Activated B cell treated with CpG ODN at 0.5 μM for 24 hours (primary cell): ENCODE data around the gene PCNT. TPM values are rescaled to one million over a fixed set of nuclear protein-coding genes. Genes with fewer than 3 reads are reported as not detected.

Source experiments
- ATAC-seq: fragments of 200-7000 bp; cut with Tn5 transposase; one replicate; pipeline ENCODE4 v1.10.0; 2021; ENCODE audit warnings: low read depth, mild to moderate bottlenecking, moderate library complexity
- CTCF ChIA-PET: fragments of 350-600 bp; sonication (Branson Sonifier 250); formaldehyde crosslinking; loops from one replicate; lab custom pipeline; 2021; ENCODE audit warnings: antibody characterized with exemption; lab: Charles Lee
- POLR2A ChIA-PET: fragments of 350-600 bp; sonication (Branson Sonifier 250); formaldehyde crosslinking; loops from one replicate; lab custom pipeline; 2021; ENCODE audit warnings: antibody characterized with exemption; lab: Charles Lee
- DNase-seq: peaks from one replicate; pipeline ENCODE4 v3.0.0; 2022
- H3K27ac Mint-ChIP-seq: one replicate; pipeline ENCODE4 v1.8.0; 2020; ENCODE audit warnings: mixed read lengths
- H3K27me3 Mint-ChIP-seq: one replicate; pipeline ENCODE4 v1.8.0; 2021; ENCODE audit warnings: mixed read lengths
- H3K36me3 Mint-ChIP-seq: one replicate; pipeline ENCODE4 v1.8.0; 2021; ENCODE audit warnings: low read depth, mixed read lengths
- H3K4me1 Mint-ChIP-seq: one replicate; pipeline ENCODE4 v1.8.0; 2021; ENCODE audit warnings: mixed read lengths
- H3K4me3 Mint-ChIP-seq: one replicate; pipeline ENCODE4 v1.8.0; 2020; ENCODE audit warnings: mild to moderate bottlenecking, mixed read lengths
- H3K9me3 Mint-ChIP-seq: one replicate; pipeline ENCODE4 v1.8.0; 2020; ENCODE audit warnings: mixed read lengths
- CTCF ChIP-seq: fragments of 200-600 bp; IDR thresholded peaks from one replicate; pipeline ENCODE4 v1.8.0; 2022; ENCODE audit warnings: antibody characterized with exemption, mild to moderate bottlenecking
- intact Hi-C: fragments of 100-400 bp; cut with micrococcal nuclease; formaldehyde crosslinking; loops from one replicate; pipeline ENCODE4 v1.15.1; 2024
- total RNA-seq: library from RNA; stranded (reverse); gene quantifications from 2 replicates; pipeline ENCODE4 v1.2.3, GENCODE V29; 2022

Gene PCNT
- total RNA-seq, 1 donor from 2014 or later: 39.7 TPM

- H3K27me3 Mint-ChIP-seq: no peaks in the 10 kb centered on the region
- ChIA-PET POLR2A (no interaction called here), CTCF (no interaction called here)
- H3K27ac Mint-ChIP-seq: no peak overlapping the region
- H3K36me3 Mint-ChIP-seq: peaks cover 71% of the 10 kb centered on the region
- ATAC-seq (no peak), DNase-seq (no peak)
- no peaks in the 10 kb centered on the region for H3K9me3 Mint-ChIP-seq
- intact Hi-C loops: no loop called here
- peaks cover 2% of the 10 kb centered on the region for H3K4me1 Mint-ChIP-seq
- no peak for TF ChIP-seq CTCF
- no peak overlapping the region for H3K4me3 Mint-ChIP-seq
Measured at GRCh38 chr21:46435786-46436227, 111.9 kb downstream of the PCNT start.

GRCh38 chr21:46436621-46437020, 112.7 kb downstream of the PCNT start:
- Mint-ChIP-seq H3K27me3 (no peaks in the 10 kb centered on the region), H3K27ac (no peak overlapping the region), H3K4me1 (peaks cover 2% of the 10 kb centered on the region), H3K4me3 (no peak overlapping the region), H3K9me3 (no peaks in the 10 kb centered on the region), H3K36me3 (peaks cover 71% of the 10 kb centered on the region)
- CTCF ChIA-PET: no interaction called here
- TF ChIP-seq CTCF: no peak
- intact Hi-C loops: no loop called here
- no peak for ATAC-seq
- no peak for DNase-seq
- POLR2A ChIA-PET: no interaction called here

DNA sequence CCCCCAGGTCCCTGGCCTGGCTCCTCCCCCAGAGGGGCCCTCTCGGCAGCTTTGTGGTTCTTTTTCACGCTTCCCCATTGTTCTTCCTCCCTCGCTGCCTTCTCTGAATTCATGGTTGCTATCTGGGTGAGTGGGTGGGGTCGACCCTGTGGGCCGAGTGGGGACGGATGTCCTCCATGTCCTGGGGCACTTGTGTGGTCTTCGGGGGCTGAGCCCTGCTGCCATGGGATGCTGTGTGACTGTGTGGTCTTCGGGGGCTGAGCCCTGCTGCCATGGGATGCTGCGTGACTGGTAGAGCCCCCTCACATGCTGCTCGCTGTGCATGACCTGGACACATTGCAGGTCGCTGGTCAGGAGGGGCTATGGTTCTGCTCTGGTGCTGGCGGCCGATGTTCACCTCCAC, 113.1 kb downstream of the PCNT start:
- intact Hi-C loops: no loop called here
- Mint-ChIP-seq H3K27me3 (no peaks in the 10 kb centered on the region), H3K9me3 (no peaks in the 10 kb centered on the region), H3K4me3 (no peak overlapping the region), H3K27ac (no peak overlapping the region), H3K36me3 (peaks cover 69% of the 10 kb centered on the region), H3K4me1 (peaks cover 2% of the 10 kb centered on the region)
- ChIA-PET POLR2A (no interaction called here), CTCF (no interaction called here)
- DNase-seq: no peak
- TF ChIP-seq CTCF: no peak
- ATAC-seq: no peak

DNA sequence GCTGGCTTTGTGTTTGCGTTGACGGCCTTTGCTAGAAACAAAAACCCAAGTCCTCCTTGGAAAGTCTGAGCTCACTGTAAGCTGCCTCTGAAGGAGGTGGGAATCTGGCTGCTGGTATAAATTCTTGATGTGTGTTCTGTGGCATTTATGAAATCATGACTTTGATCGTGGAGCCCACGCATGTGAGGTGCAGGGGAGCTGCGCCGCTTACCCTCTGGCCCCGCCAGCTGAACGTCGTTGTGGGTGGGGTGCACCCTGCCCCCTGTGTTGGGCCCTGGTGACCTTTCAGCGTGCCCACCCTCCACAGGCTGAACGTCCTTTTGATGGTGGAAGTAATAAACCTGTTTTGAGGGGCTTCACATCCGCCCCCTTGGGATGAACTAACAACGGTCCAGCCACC, 113.6 kb downstream of the PCNT start:
- intact Hi-C loops: no loop called here
- Mint-ChIP-seq H3K4me3 (no peak overlapping the region), H3K36me3 (peaks cover 67% of the 10 kb centered on the region), H3K27ac (no peak overlapping the region), H3K4me1 (peaks cover 2% of the 10 kb centered on the region), H3K27me3 (no peaks in the 10 kb centered on the region), H3K9me3 (no peaks in the 10 kb centered on the region)
- no peak for TF ChIP-seq CTCF
- no peak for ATAC-seq
- ChIA-PET POLR2A (interaction anchor here (0.6 kb wide), 1 partner anchor 22 kb away, joined by 5 read pairs; no protein-coding TSS in a partner anchor), CTCF (no interaction called here)
- DNase-seq: no peak

DNA sequence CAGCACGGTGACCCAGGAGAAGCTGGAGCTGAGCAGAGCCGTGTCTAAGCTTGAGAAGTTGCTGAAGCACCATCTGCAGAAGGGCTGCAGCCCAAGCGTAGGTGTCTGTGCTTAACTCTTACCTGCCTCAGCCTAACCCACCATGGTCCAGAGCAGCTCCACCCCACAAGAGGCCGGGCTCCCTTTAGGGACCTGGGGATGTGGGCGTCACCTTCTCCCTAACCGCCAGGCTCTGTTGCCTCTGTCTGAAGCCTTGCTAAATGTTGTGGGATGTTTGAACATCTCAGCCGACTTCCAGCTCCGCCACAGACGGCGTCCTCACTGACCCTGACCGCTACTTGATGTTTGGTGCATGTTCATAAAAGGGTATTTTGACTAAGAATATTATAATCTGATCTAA, 114.3 kb downstream of the PCNT start:
- no peaks in the 10 kb centered on the region for H3K27me3 Mint-ChIP-seq
- H3K4me1 Mint-ChIP-seq: peaks cover 2% of the 10 kb centered on the region
- POLR2A ChIA-PET: interaction anchor here (0.7 kb wide), 1 partner anchor 17 kb away, joined by 7 read pairs; no protein-coding TSS in a partner anchor
- no peak for TF ChIP-seq CTCF
- H3K9me3 Mint-ChIP-seq: no peaks in the 10 kb centered on the region
- no peak overlapping the region for H3K27ac Mint-ChIP-seq
- DNase-seq (no peak), ATAC-seq (no peak)
- H3K36me3 Mint-ChIP-seq: peaks cover 69% of the 10 kb centered on the region
- H3K4me3 Mint-ChIP-seq: no peak overlapping the region
- CTCF ChIA-PET: no interaction called here
- intact Hi-C loops: no loop called here
